GM12872 (cell line): ENCODE data around the gene ECI1.

Source experiments
- TF ChIP-seq, protein P1 (sequence below): IDR thresholded peaks from 3 replicates; pipeline ENCODE4 v1.5.1; 2011; ENCODE audit warnings: low read depth, mild to moderate bottlenecking, low read length, moderate library complexity; ENCODE audit not compliant: insufficient read depth

Gene ECI1

DNA sequence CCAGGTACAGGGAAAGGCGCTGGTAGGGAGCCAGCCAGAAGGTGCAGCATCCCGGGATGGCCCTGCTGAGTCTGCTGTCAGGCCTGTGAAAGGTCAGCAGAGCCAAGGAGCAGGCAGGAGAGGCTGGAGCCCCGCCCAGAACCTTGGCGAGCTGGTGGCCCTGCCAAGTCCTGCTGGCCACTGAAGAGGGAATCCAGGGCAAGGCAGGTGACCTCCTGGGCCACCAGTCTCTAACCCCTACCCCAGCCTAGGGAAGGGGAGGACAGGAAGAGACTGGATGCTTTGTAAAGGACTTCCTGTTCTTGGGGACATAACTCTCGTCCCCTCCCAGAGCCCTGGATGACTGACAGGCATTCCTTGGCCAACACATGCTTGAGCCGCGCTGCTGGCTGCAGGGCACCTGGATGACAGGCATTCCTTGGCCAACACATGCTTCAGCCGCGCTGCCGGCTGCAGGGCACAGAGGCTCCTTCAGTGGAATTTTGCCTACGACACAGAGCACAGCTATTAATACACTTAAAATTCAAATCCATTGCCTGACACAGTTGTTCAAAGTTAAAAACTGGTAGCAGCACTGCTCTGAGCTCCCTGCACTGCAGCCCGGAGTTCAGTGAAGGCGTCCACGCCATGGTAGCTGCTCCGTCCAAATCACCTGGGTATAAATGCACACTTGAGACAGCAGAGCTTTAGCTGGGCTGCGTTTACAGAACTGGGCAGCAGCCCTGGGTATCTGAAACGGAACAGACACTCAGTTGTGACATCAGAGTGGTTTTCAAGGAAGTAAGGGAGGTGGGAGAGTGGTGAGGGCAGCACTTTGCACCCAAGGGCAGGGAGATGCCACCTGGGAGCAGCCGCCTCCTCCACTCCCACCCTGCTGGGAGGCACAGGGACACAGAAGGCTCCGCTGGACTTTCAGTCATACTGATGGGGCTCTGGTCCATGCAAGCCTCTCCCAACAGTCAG, 38.7 kb downstream of the ECI1 start:
- TF ChIP-seq, protein P1, sequence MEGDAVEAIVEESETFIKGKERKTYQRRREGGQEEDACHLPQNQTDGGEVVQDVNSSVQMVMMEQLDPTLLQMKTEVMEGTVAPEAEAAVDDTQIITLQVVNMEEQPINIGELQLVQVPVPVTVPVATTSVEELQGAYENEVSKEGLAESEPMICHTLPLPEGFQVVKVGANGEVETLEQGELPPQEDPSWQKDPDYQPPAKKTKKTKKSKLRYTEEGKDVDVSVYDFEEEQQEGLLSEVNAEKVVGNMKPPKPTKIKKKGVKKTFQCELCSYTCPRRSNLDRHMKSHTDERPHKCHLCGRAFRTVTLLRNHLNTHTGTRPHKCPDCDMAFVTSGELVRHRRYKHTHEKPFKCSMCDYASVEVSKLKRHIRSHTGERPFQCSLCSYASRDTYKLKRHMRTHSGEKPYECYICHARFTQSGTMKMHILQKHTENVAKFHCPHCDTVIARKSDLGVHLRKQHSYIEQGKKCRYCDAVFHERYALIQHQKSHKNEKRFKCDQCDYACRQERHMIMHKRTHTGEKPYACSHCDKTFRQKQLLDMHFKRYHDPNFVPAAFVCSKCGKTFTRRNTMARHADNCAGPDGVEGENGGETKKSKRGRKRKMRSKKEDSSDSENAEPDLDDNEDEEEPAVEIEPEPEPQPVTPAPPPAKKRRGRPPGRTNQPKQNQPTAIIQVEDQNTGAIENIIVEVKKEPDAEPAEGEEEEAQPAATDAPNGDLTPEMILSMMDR: no peak

DNA sequence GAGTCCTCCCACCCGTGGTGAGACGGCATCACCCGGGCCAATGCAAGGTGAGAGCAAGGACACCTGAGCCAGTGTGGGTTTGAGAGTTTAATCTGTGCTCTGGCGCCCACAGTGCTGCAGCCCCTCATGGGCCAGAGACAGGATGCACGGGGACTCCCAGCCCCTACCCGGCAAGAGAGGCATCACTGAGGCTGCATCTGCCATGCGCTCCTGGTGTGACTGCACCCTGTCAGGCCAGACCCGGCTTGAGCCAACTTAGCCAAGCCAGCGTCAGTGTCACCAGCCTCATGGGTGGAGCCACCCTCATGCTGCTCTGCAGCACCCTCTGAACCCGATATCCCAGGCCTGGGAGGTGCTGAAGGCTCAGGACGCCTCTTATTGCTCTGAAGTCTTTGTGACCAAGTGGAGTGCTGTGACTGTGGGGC, 39.5 kb downstream of the ECI1 start:
- TF ChIP-seq, protein P1: no peak

DNA sequence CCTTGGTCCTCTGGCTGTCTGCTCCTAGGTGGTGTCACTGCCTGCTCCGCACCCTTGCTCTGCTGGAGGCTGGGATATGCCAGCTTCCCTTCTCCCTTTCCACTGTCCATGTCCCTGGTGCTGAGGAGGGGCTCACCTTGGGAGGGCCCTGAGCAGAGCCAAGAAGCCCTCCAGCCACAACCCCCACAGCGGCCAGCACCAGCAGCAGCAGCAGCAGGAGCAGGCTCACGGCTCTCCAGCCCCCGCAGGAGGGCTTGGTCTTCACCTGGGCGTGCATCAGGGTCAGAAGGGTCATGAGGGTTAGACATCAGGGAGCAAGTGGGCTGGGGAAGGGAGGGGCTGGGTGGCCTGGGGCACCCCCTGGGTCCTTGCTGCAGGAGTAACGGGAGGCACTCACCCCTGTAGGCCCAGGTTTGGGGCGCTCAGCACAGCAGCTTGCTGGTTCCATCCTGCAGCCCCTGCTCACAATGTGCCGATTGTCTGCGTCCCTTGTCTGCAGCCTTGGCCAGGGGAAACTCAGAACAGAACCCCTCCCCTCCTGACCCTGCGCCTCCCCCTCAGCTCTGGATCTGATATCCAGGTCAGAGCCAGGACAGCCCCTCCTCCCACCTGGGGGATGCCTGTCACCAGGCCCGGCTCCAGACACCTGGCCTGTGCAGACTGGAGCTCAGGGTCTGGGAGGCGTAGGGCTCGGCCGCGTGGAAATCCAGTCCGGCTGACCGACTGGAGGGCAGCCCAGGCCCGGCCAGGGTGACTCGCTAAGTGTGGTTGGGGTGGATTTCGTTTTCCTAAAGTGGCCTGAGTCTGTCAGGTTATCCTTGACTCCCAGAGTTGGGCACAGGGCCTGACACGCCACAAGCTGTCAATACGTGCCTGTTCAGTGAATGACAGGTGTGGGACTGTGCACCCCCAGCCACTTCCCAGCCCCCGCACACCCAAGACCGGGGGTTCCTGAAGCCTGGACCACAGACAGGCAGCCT, 40.7 kb downstream of the ECI1 start, which contains the start of gene BRICD5:
TSS of gene BRICD5 (minus strand) at position 478 of the 980 bp plus-strand sequence. CDS start at position 448, 30 bp downstream.
- TF ChIP-seq, protein P1: no peak

DNA sequence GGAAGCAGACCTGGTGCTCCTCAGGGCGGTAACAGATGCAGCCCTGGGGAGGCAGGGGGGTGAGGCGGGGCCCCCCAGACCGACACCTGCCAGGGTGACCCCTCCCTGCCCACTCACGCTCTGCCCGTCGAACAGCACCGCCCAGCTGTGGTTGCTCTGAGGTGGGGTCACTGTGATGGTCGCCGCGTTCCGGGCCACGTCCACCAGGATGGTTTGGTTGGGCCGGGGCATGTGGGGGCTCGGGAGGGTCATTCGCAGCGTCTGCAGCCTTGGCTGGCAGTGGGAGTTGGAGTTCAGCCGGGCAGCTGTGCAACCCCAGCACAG, 41.4 kb downstream of the ECI1 start:
- TF ChIP-seq, protein P1: no peak

DNA sequence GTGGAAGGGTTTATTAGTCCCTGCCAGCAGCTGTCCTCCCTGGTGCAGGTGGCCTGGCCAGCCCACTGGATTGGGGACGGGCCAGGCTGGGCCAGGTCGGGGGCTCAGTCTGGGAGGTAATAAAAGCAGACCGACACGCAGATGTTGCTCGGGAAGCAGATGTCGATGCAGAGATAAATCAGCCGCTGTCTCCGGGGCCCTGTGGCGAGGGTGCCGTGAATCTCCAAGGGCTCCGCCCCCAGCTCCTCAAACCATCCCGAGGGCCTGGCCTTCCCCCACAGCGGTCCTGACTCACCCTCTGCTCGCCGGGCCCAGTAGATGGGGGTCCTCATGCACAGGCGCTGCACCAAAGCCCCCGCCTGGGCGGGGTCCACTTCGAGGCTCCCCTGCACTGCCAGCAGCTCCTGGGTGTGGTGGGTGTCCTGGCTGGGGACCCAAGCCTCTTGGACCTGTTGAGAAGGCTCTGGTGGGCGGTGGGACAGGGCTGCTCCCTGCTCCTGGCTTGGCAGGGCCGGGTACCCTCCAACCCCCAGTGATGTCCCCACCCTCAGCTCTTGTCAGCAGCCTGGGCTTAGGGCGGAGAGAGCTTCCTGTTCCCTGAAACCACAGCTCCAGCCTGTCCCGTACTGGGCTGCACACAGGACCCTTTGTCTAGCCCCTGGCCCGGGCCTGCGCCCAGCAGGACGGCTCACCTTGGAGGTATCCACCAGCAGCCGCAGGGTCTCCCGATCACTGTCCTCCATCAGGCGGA, 42.0 kb downstream of the ECI1 start:
- TF ChIP-seq, protein P1: no peak

DNA sequence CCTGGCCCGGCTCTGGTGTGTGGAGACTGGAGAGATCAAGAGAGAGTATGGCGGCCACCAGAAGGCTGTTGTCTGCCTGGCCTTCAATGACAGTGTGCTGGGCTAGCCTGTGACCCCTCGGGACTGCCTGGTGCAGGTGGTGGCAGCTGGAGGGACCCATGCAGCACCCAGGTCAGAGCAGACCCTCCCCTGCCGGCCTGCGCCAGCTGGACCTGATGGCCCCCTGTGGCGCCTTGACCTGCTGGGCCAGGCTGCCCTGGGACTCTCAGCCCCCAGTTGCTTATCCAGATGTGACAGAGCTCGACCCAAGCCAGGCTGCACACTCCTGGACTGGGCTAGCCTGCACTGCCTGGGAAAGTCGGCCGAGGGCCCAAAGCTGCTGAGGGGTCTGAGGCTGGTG, 42.6 kb downstream of the ECI1 start:
- TF ChIP-seq, protein P1: no peak
